Activated CD8-positive, alpha-beta memory T cell treated with anti-CD3 and anti-CD28 coated beads, Interleukin-2, amount 50 U/mL, for 48 hours (primary cell): ENCODE measurements around the gene SH3TC2.

Experiments
- DNase-seq: peaks from one replicate; pipeline ENCODE4 v3.0.0-alpha.2; 2020

The SH3TC2 gene

GRCh38 chr5:148996270-148996669, 66.6 kb downstream of the SH3TC2 start:
- DNase-seq = no peak

- DNase-seq = no peak
Measured at GRCh38 chr5:148995791-148996190, 67.1 kb downstream of the SH3TC2 start.

GRCh38 chr5:148993283-148993936, 69.5 kb downstream of the SH3TC2 start:
- DNase-seq = no peak

GRCh38 chr5:148992265-148992664, 70.6 kb downstream of the SH3TC2 start:
- no peak for DNase-seq

GRCh38 chr5:148991566-148991965, 71.3 kb downstream of the SH3TC2 start:
- DNase-seq = no peak

- no peak for DNase-seq
Measured at GRCh38 chr5:148990817-148991216, 72.0 kb downstream of the SH3TC2 start.

GRCh38 chr5:148989567-148989966, 73.3 kb downstream of the SH3TC2 start:
- DNase-seq = no peak

- no peak for DNase-seq
Measured at GRCh38 chr5:148988328-148988727, 74.5 kb downstream of the SH3TC2 start.

GRCh38 chr5:148986636-148987035, 76.2 kb downstream of the SH3TC2 start:
- DNase-seq = no peak

GRCh38 chr5:148984345-148984744, 78.5 kb downstream of the SH3TC2 start:
- DNase-seq = no peak

GRCh38 chr5:148981353-148981752, 81.5 kb downstream of the SH3TC2 start:
- DNase-seq = no peak

GRCh38 chr5:148980731-148981130, 82.1 kb downstream of the SH3TC2 start:
- no peak for DNase-seq

GRCh38 chr5:148979083-148979723, 83.7 kb downstream of the SH3TC2 start:
- no peak for DNase-seq

GRCh38 chr5:148978370-148979082, 84.3 kb downstream of the SH3TC2 start:
- no peak for DNase-seq

GRCh38 chr5:148976569-148977381, 86.1 kb downstream of the SH3TC2 start:
- no peak for DNase-seq

- no peak for DNase-seq
Measured at GRCh38 chr5:148974642-148975327, 88.1 kb downstream of the SH3TC2 start.

- no peak for DNase-seq
Measured at GRCh38 chr5:148973455-148973854, 89.4 kb downstream of the SH3TC2 start.

- DNase-seq = no peak
Measured at GRCh38 chr5:148972974-148973374, 89.9 kb downstream of the SH3TC2 start.

GRCh38 chr5:148972396-148972795, 90.5 kb downstream of the SH3TC2 start:
- DNase-seq = no peak

GRCh38 chr5:148970876-148971275, 92.0 kb downstream of the SH3TC2 start:
- no peak for DNase-seq

- DNase-seq = no peak
Measured at GRCh38 chr5:148970228-148970627, 92.6 kb downstream of the SH3TC2 start.

GRCh38 chr5:148969291-148969690, 93.6 kb downstream of the SH3TC2 start:
- no peak for DNase-seq

- DNase-seq = no peak
Measured at GRCh38 chr5:148968311-148968710, 94.6 kb downstream of the SH3TC2 start.
